Keratinocyte (primary cell): ENCODE results near the gene PRKAG2. TPM values are rescaled to one million over a fixed set of nuclear protein-coding genes. Genes with fewer than 3 reads are reported as not detected.

Experiments used
- DNase-seq: peaks from one replicate; pipeline ENCODE4 v3.0.0-alpha.2; 2011; ENCODE audit warnings: low read depth, missing footprints, low spot score
- FAIRE-seq: peaks from 2 replicates; lab custom pipeline; 2011; peaks lifted over from hg19 to GRCh38; lab: Jason Lieb, UNC
- H2AFZ ChIP-seq: 2 replicates; pipeline ENCODE4 v1.6.0; 2012; ENCODE audit warnings: low read length, control low read depth, inconsistent platforms; ENCODE audit not compliant: control insufficient read depth
- H3K27ac ChIP-seq: 2 replicates; pipeline ENCODE4 v1.5.1; 2011; ENCODE audit warnings: low read length; ENCODE audit not compliant: control insufficient read depth, insufficient read depth
- H3K27me3 ChIP-seq: 3 replicates; pipeline ENCODE4 v1.6.0; 2011; ENCODE audit warnings: low read length; ENCODE audit not compliant: control insufficient read depth, insufficient read depth; ENCODE audit errors: extremely low read depth
- H3K36me3 ChIP-seq, 2 experiments: 2 replicates in 1 of 2; 3 replicates in 1 of 2; pipeline ENCODE4 v1.5.1; 2011; ENCODE audit warnings: low read length in 2 of 2, mild to moderate bottlenecking in 1 of 2; ENCODE audit not compliant: control insufficient read depth in 2 of 2, insufficient read depth in 2 of 2; ENCODE audit errors: extremely low read depth in 1 of 2
- H3K4me1 ChIP-seq: 3 replicates; pipeline ENCODE4 v1.5.1; 2011; ENCODE audit warnings: low read length; ENCODE audit not compliant: control insufficient read depth, insufficient read depth; ENCODE audit errors: extremely low read depth
- H3K4me2 ChIP-seq: 3 replicates; pipeline ENCODE4 v1.6.0; 2011; ENCODE audit warnings: low read depth, low read length; ENCODE audit not compliant: control insufficient read depth, insufficient read depth; ENCODE audit errors: extremely low read depth
- H3K4me3 ChIP-seq, 3 experiments: fragments of 200-600 bp in 1 of 3; sonication (generic) in 1 of 3; 2 replicates in 2 of 3; 3 replicates in 1 of 3; pipeline ENCODE4 v1.5.1; 2011 to 2016; ENCODE audit warnings: low read length in 3 of 3, mild to moderate bottlenecking in 3 of 3, control low read depth in 2 of 3, inconsistent platforms in 1 of 3, low read depth in 1 of 3, mixed read lengths in 1 of 3, mixed run types in 1 of 3, moderate library complexity in 1 of 3; ENCODE audit not compliant: control insufficient read depth in 2 of 3, insufficient read depth in 2 of 3; ENCODE audit errors: extremely low read depth in 1 of 3
- H3K79me2 ChIP-seq: 2 replicates; pipeline ENCODE4 v1.6.0; 2012; ENCODE audit warnings: low read length; ENCODE audit not compliant: control insufficient read depth, insufficient read depth
- H3K9ac ChIP-seq: 3 replicates; pipeline ENCODE4 v1.6.0; 2011; ENCODE audit warnings: low read length; ENCODE audit not compliant: control insufficient read depth, insufficient read depth; ENCODE audit errors: extremely low read depth
- H3K9me1 ChIP-seq: 3 replicates; pipeline ENCODE4 v1.6.0; 2011; ENCODE audit warnings: low read length; ENCODE audit not compliant: control insufficient read depth, insufficient read depth; ENCODE audit errors: extremely low read depth
- H3K9me3 ChIP-seq: 2 replicates; pipeline ENCODE4 v1.5.1; 2012; ENCODE audit warnings: low read depth, low read length; ENCODE audit not compliant: control insufficient read depth
- H4K20me1 ChIP-seq: 3 replicates; pipeline ENCODE4 v1.6.0; 2011; ENCODE audit warnings: low read length; ENCODE audit not compliant: control insufficient read depth, insufficient read depth; ENCODE audit errors: extremely low read depth
- CTCF ChIP-seq, 3 experiments: IDR thresholded peaks in 1 of 3; conservative IDR thresholded peaks in 1 of 3; optimal IDR thresholded peaks in 1 of 3; 2 replicates in 2 of 3; 3 replicates in 1 of 3; pipeline versions ENCODE3 to v1.5.1; 2011; ENCODE audit warnings: low read length in 3 of 3, mild to moderate bottlenecking in 3 of 3, moderate library complexity in 2 of 3, control low read depth in 1 of 3, inconsistent platforms in 1 of 3; ENCODE audit not compliant: insufficient read depth in 2 of 3; ENCODE audit errors: extremely low read depth in 1 of 3
- EZH2 ChIP-seq: IDR thresholded peaks from one replicate; pipeline ENCODE4 v1.6.1; 2012; ENCODE audit warnings: inconsistent platforms, mild to moderate bottlenecking, low read length, moderate library complexity
- dilution Hi-C: fragments of 300-500 bp; cut with MboI; formaldehyde crosslinking; loops from one replicate; pipeline ENCODE4 v1.7.0; 2020; ENCODE audit warnings: low sequenced_read_pairs; ENCODE audit not compliant: extremely low pct_ligation_motif_present
- polyA plus RNA-seq, 5 experiments: library from polyadenylated mRNA; depleted of rRNA in 3 of 5; stranded (reverse) in 3 of 5; stranded (forward) in 1 of 5; unstranded in 1 of 5; fragments of >200 nt; gene quantifications; 1 replicate in 1 of 5; 2 replicates in 3 of 5; 3 replicates in 1 of 5; pipeline versions ENCODE4 v1.2.1 to v1.2.3, GENCODE V29; 2011 to 2012; ENCODE audit warnings: missing spikeins in 2 of 5, low read depth in 1 of 5, low replicate concordance in 1 of 5

The PRKAG2 gene
- polyA plus RNA-seq, 1 donor (not counting 4 experiments of a cell fraction or from before 2014, with no cell fraction given) = 39.5 TPM

- no peak overlapping the region for H3K27ac ChIP-seq
- H4K20me1 ChIP-seq = no peaks in the 10 kb centered on the region
- no peaks in the 10 kb centered on the region for H3K36me3 ChIP-seq
- H3K27me3 ChIP-seq = peaks cover 3% of the 10 kb centered on the region
- H3K9ac ChIP-seq = no peak overlapping the region
- FAIRE-seq (no peak), DNase-seq (no peak)
- no peaks in the 10 kb centered on the region for H3K9me1 ChIP-seq
- H3K4me3 ChIP-seq = no peak overlapping the region
- no peaks in the 10 kb centered on the region for H3K79me2 ChIP-seq
- no peaks in the 10 kb centered on the region for H3K9me3 ChIP-seq
- dilution Hi-C loops = no loop called here
- H3K4me2 ChIP-seq = no peak overlapping the region
- H3K4me1 ChIP-seq = peaks cover 9% of the 10 kb centered on the region
- no peak for TF ChIP-seq EZH2
- no peak for TF ChIP-seq CTCF (optimal IDR thresholded peaks at IDR 0.05 in 1 of 3, IDR thresholded peaks at IDR 0.05 in 1 of 3, conservative IDR thresholded peaks at IDR 0.05 in 1 of 3; ENCODE audit: extremely low read depth in 1 of 3, insufficient read depth in 2 of 3, low read length in 3 of 3)
- no peak overlapping the region for H2AFZ ChIP-seq
Measured at GRCh38 chr7:151849008-151849878, 27.7 kb downstream of the PRKAG2 start.

DNA sequence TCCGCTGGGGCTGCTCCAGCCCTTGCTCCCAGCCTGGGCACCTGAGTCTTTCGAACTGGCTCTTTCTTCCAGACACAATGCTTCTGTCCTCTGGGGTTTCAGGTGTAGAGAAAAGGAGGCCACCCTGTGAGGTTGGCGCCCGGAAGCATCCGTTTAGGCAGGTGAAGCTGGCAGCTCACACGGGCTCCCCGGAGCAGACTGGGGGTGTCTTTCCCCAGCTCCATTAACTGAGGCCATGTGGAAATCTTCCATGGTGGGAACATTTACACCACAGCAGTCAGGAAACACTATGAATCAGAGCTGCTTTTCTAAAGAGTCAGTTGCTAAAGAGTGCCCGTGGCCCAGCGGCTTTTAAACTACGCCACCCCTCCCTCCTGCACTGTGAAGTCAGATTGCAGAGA is 29.2 kb downstream of the PRKAG2 start:
- Histone ChIP-seq H3K9ac (no peak overlapping the region), H3K4me2 (no peak overlapping the region), H3K4me1 (peaks cover 9% of the 10 kb centered on the region), H3K79me2 (no peaks in the 10 kb centered on the region), H3K9me3 (no peaks in the 10 kb centered on the region), H4K20me1 (no peaks in the 10 kb centered on the region), H3K9me1 (no peaks in the 10 kb centered on the region), H3K27me3 (peaks cover 3% of the 10 kb centered on the region), H3K36me3 (no peaks in the 10 kb centered on the region), H3K27ac (no peak overlapping the region), H2AFZ (no peak overlapping the region), H3K4me3 (no peak overlapping the region)
- FAIRE-seq (no peak), DNase-seq (no peak)
- no peak for TF ChIP-seq CTCF (optimal IDR thresholded peaks at IDR 0.05 in 1 of 3, IDR thresholded peaks at IDR 0.05 in 1 of 3, conservative IDR thresholded peaks at IDR 0.05 in 1 of 3; ENCODE audit: extremely low read depth in 1 of 3, insufficient read depth in 2 of 3, low read length in 3 of 3)
- TF ChIP-seq EZH2 = no peak
- dilution Hi-C loops = no loop called here
